ENCODE data around the gene ITGB6. TPM values are rescaled to one million over a fixed set of nuclear protein-coding genes. Genes with fewer than 3 reads are reported as not detected.

The ITGB6 gene
- total RNA-seq, 1 donor from 2014 or later, result 7.6 TPM

DNA sequence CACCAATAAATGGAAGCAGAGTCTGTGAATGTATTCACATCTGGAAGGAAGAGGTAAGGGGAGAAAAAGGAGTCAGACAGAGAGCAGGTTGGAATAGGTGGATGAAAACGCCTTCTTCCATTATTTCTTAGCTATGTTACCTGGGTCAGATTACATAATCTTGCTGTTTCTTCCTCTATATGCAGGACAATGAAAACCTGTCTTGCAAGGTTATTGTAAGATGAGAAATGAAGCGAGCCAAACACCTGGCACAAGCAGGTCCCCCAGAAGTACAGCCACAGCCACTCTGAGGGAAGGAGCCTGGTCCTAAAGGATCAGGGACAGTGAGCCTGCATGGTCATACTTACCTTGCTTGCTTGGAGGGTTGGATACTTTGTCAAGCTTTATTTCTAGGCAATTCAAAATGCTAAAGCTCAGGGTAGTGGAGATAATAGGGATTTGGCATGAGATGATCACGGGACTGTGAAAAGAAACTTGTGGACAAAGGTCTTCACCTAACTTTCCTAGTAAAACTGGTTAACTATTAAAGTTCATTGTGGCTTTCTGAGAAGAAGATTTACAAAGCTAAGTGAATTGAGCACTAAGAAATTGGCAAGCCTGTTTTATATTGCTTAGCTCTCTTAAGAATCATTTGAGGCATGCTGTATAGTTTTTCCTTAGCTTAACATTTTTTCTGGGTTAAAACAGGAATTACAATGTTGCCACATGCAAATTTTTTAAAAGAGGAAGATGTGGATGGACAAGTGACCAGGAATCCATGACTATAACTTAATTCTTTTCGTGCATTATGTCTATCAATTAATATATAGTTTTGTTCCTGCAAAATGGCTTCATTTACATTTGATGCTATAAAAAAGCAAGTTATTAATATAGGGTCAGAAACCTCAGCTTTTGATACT, 121.9 kb downstream of the ITGB6 start:
- H3K27ac Mint-ChIP-seq (ENCODE audit: unreplicated experiment), result no peak overlapping the region

DNA sequence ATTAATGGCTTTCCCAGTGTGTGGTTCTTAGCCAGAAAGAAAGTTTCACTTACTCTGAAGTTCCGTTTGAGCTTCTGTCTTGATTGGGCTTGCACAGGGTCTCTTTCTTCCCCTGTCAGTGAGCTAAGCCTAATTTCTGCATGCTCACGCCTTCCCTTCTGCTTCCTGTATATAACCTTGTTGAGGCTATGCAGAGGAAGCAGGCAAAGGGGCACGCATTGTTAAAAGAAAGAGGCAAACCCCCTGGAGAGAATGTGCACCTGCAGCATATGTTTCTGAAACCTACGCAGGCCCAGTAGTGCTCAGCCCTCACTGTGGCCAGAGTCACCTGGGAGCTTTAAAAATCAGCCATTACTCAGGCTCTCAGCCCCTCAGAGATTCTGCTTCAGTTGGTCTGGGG, 123.2 kb downstream of the ITGB6 start:
- H3K27me3 Mint-ChIP-seq (ENCODE audit: low read depth, unreplicated experiment), result peaks cover 5% of the 10 kb centered on the region
- H3K36me3 Mint-ChIP-seq (ENCODE audit: low read depth, unreplicated experiment), result no peaks in the 10 kb centered on the region
- no peak overlapping the region for H3K4me3 ChIP-seq (ENCODE audit: insufficient read depth, low read depth, low read length)
- no peaks in the 10 kb centered on the region for H3K79me2 ChIP-seq (ENCODE audit: insufficient read depth, low read length)
- no peaks in the 10 kb centered on the region for H3K27me3 ChIP-seq (ENCODE audit: insufficient read depth, low read length)
- no peak for TF ChIP-seq EZH2 (IDR thresholded peaks at IDR 0.05; ENCODE audit: insufficient read depth, low read length)
- TF ChIP-seq, protein P1, sequence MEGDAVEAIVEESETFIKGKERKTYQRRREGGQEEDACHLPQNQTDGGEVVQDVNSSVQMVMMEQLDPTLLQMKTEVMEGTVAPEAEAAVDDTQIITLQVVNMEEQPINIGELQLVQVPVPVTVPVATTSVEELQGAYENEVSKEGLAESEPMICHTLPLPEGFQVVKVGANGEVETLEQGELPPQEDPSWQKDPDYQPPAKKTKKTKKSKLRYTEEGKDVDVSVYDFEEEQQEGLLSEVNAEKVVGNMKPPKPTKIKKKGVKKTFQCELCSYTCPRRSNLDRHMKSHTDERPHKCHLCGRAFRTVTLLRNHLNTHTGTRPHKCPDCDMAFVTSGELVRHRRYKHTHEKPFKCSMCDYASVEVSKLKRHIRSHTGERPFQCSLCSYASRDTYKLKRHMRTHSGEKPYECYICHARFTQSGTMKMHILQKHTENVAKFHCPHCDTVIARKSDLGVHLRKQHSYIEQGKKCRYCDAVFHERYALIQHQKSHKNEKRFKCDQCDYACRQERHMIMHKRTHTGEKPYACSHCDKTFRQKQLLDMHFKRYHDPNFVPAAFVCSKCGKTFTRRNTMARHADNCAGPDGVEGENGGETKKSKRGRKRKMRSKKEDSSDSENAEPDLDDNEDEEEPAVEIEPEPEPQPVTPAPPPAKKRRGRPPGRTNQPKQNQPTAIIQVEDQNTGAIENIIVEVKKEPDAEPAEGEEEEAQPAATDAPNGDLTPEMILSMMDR (IDR thresholded peaks at IDR 0.05; ENCODE audit: insufficient read depth, low read depth, low read length), result no peak
- no peaks in the 10 kb centered on the region for H3K4me1 Mint-ChIP-seq (ENCODE audit: low read depth, unreplicated experiment)
- H3K4me1 ChIP-seq (ENCODE audit: insufficient read depth, low read length), result peaks cover 12% of the 10 kb centered on the region
- H3K9me3 ChIP-seq (ENCODE audit: insufficient read depth, low read depth, low read length), result peaks cover 3% of the 10 kb centered on the region
- no peak overlapping the region for H3K4me3 Mint-ChIP-seq (ENCODE audit: unreplicated experiment)
- no peak for DNase-seq (ENCODE audit: low read depth)
- H3K4me2 ChIP-seq (ENCODE audit: low read length), result no peak overlapping the region
- no peak overlapping the region for H3K27ac Mint-ChIP-seq (ENCODE audit: unreplicated experiment)
- no peak overlapping the region for H3K9ac ChIP-seq (ENCODE audit: low read length)
- H3K9me3 Mint-ChIP-seq (ENCODE audit: unreplicated experiment), result peaks cover 8% of the 10 kb centered on the region
- no peak overlapping the region for H3K27ac ChIP-seq (ENCODE audit: low read depth, low read length)
- no peak overlapping the region for H2AFZ ChIP-seq (ENCODE audit: low read depth, low read length)
- H4K20me1 ChIP-seq (ENCODE audit: insufficient read depth, low read length), result no peaks in the 10 kb centered on the region
- no peaks in the 10 kb centered on the region for H3K36me3 ChIP-seq (ENCODE audit: insufficient read depth, low read length)
- no peak for FAIRE-seq

More for the DNA sequence above, 121.9 kb downstream of the ITGB6 start:
- peaks cover 3% of the 10 kb centered on the region for H3K9me3 ChIP-seq (ENCODE audit: insufficient read depth, low read depth, low read length)
- no peaks in the 10 kb centered on the region for H4K20me1 ChIP-seq (ENCODE audit: insufficient read depth, low read length)
- TF ChIP-seq, protein P1 (IDR thresholded peaks at IDR 0.05; ENCODE audit: insufficient read depth, low read depth, low read length), result no peak
- TF ChIP-seq EZH2 (IDR thresholded peaks at IDR 0.05; ENCODE audit: insufficient read depth, low read length), result no peak
- H3K36me3 ChIP-seq (ENCODE audit: insufficient read depth, low read length), result no peaks in the 10 kb centered on the region
- H3K4me1 Mint-ChIP-seq (ENCODE audit: low read depth, unreplicated experiment), result no peaks in the 10 kb centered on the region
- H3K4me3 Mint-ChIP-seq (ENCODE audit: unreplicated experiment), result no peak overlapping the region
- H3K4me3 ChIP-seq (ENCODE audit: insufficient read depth, low read depth, low read length), result no peak overlapping the region
- H3K27ac ChIP-seq (ENCODE audit: low read depth, low read length), result no peak overlapping the region
- H3K79me2 ChIP-seq (ENCODE audit: insufficient read depth, low read length), result no peaks in the 10 kb centered on the region
- no peaks in the 10 kb centered on the region for H3K36me3 Mint-ChIP-seq (ENCODE audit: low read depth, unreplicated experiment)
- peaks cover 9% of the 10 kb centered on the region for H3K9me3 Mint-ChIP-seq (ENCODE audit: unreplicated experiment)
- FAIRE-seq (no peak), DNase-seq (ENCODE audit: low read depth) (no peak)
- no peak overlapping the region for H2AFZ ChIP-seq (ENCODE audit: low read depth, low read length)
- H3K27me3 ChIP-seq (ENCODE audit: insufficient read depth, low read length), result no peaks in the 10 kb centered on the region
- no peaks in the 10 kb centered on the region for H3K27me3 Mint-ChIP-seq (ENCODE audit: low read depth, unreplicated experiment)
- H3K4me1 ChIP-seq (ENCODE audit: insufficient read depth, low read length), result peaks cover 12% of the 10 kb centered on the region
- no peak overlapping the region for H3K9ac ChIP-seq (ENCODE audit: low read length)
- no peak overlapping the region for H3K4me2 ChIP-seq (ENCODE audit: low read length)

DNA sequence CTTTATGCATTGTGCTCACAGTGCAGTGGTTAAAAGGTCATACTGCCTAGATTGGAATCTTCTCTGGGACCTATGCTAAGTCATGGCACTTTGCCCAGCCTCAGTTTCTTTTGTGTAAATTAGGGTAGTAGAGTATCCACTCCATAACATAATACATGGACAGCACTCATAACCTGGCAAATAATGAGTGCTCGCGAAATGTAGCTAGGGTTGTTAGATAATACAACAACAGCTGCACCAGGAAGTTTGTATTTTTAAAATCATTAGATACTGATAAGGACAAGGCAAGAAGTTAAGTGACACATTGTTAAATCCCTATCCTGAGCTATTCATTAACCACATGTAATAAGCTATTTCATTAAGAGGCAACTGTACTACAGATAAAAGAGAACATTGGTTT, 123.8 kb downstream of the ITGB6 start:
- Mint-ChIP-seq H3K4me3 (ENCODE audit: unreplicated experiment) (no peak overlapping the region), H3K9me3 (ENCODE audit: unreplicated experiment) (peaks cover 11% of the 10 kb centered on the region), H3K27me3 (ENCODE audit: low read depth, unreplicated experiment) (peaks cover 5% of the 10 kb centered on the region), H3K27ac (ENCODE audit: unreplicated experiment) (no peak overlapping the region), H3K4me1 (ENCODE audit: low read depth, unreplicated experiment) (no peaks in the 10 kb centered on the region), H3K36me3 (ENCODE audit: low read depth, unreplicated experiment) (peaks cover 2% of the 10 kb centered on the region)
- Histone ChIP-seq H4K20me1 (ENCODE audit: insufficient read depth, low read length) (no peaks in the 10 kb centered on the region), H3K9me3 (ENCODE audit: insufficient read depth, low read depth, low read length) (peaks cover 3% of the 10 kb centered on the region), H3K9ac (ENCODE audit: low read length) (no peak overlapping the region), H3K4me2 (ENCODE audit: low read length) (no peak overlapping the region), H2AFZ (ENCODE audit: low read depth, low read length) (no peak overlapping the region), H3K4me1 (ENCODE audit: insufficient read depth, low read length) (peaks cover 12% of the 10 kb centered on the region), H3K27ac (ENCODE audit: low read depth, low read length) (no peak overlapping the region), H3K27me3 (ENCODE audit: insufficient read depth, low read length) (no peaks in the 10 kb centered on the region), H3K79me2 (ENCODE audit: insufficient read depth, low read length) (no peaks in the 10 kb centered on the region), H3K36me3 (ENCODE audit: insufficient read depth, low read length) (no peaks in the 10 kb centered on the region), H3K4me3 (ENCODE audit: insufficient read depth, low read depth, low read length) (no peak overlapping the region)
- TF ChIP-seq, protein P1 (IDR thresholded peaks at IDR 0.05; ENCODE audit: insufficient read depth, low read depth, low read length), result no peak
- no peak for TF ChIP-seq EZH2 (IDR thresholded peaks at IDR 0.05; ENCODE audit: insufficient read depth, low read length)
- DNase-seq (ENCODE audit: low read depth), result no peak
- FAIRE-seq, result no peak

Measured in astrocyte (in vitro differentiated cells and primary cell).